Gastroesophageal sphincter (tissue), 4 donors: ENCODE measurements around the gene DDX20. TPM values are rescaled to one million over a fixed set of nuclear protein-coding genes. Genes with fewer than 3 reads are reported as not detected.
A peak's percentile ranks its signal among the peaks of the same experiment; 100 is the strongest.
"Not testable (repeated sequence)": the region's sequence is repeated elsewhere in the genome, so short reads cannot be mapped to it uniquely, and the experiment has no call there.

Experiments used
- ATAC-seq: fragments of 150-250 bp; one replicate; pipeline ENCODE4 v1.9.1; 2016; ENCODE audit warnings: mild to moderate bottlenecking, moderate library complexity
- H3K27ac ChIP-seq, 4 donors: fragments of 200-600 bp; sonication (generic) in 3 of 4; 1 replicate in 3 of 4; 2 replicates in 1 of 4; pipeline ENCODE4 v1.5.1; 2016 to 2019
- H3K27me3 ChIP-seq: fragments of 200-600 bp; sonication (generic); one replicate; pipeline ENCODE4 v1.5.1; 2019
- H3K36me3 ChIP-seq, 2 donors: fragments of 200-600 bp; sonication (generic); one replicate each; pipeline ENCODE4 v1.5.1; 2019; ENCODE audit warnings: control low read depth in 1 of 2
- H3K4me1 ChIP-seq, 3 donors: fragments of 200-600 bp; sonication (generic); 1 replicate in 2 of 3; 2 replicates in 1 of 3; pipeline ENCODE4 v1.5.1; 2016 to 2019; ENCODE audit warnings: control low read depth in 2 of 3
- H3K4me3 ChIP-seq, 2 donors: fragments of 200-600 bp; sonication (generic); one replicate each; pipeline ENCODE4 v1.5.1; 2019; ENCODE audit warnings: mild to moderate bottlenecking in 1 of 2, moderate library complexity in 1 of 2
- H3K9me3 ChIP-seq, 3 donors: fragments of 200-600 bp; sonication (generic); one replicate each; pipeline ENCODE4 v1.5.1; 2017 to 2019; ENCODE audit warnings: control low read depth in 2 of 3
- CTCF ChIP-seq, 4 experiments: fragments of 200-600 bp in 2 of 4; fragments of 450-650 bp in 2 of 4; sonication (generic) in 1 of 4; IDR thresholded peaks; one replicate each; pipeline ENCODE4 v1.5.1; 2017 to 2019; ENCODE audit warnings: antibody characterized with exemption in 4 of 4, mild to moderate bottlenecking in 2 of 4, moderate library complexity in 2 of 4
- EP300 ChIP-seq: sonication (generic); formaldehyde crosslinking; IDR thresholded peaks from one replicate; pipeline ENCODE4 v1.6.1; 2017; ENCODE audit warnings: antibody characterized with exemption, mild to moderate bottlenecking
- POLR2A ChIP-seq, 2 donors: fragments of 450-650 bp; IDR thresholded peaks; one replicate each; pipeline ENCODE4 v1.6.1; 2017; ENCODE audit warnings: antibody characterized with exemption in 2 of 2, mild to moderate bottlenecking in 2 of 2, moderate library complexity in 1 of 2
- POLR2AphosphoS5 ChIP-seq: sonication (generic); formaldehyde crosslinking; IDR thresholded peaks from one replicate; pipeline ENCODE4 v1.6.1; 2017; ENCODE audit warnings: antibody characterized with exemption
- WGBS, 2 donors: methylation state at CpG; one replicate each; pipeline ENCODE4 v1.1.5; 2018; ENCODE audit warnings: low coverage in 1 of 2; 5-methylcytosine and 5-hydroxymethylcytosine counted together
- total RNA-seq, 4 donors: library from RNA; depleted of rRNA; stranded (reverse); fragments of >200 nt; gene quantifications; one replicate each; pipeline ENCODE4 v1.1.0, GENCODE V29; 2016

Gene DDX20
- total RNA-seq, 4 donors from 2014 or later: 11.6 to 24.4 (median 14.8) TPM

- Histone ChIP-seq H3K27ac (peak overlapping the region; percentile 91 to 97 (median 92)), H3K36me3 (peaks cover 0 to 3% of the 10 kb centered on the region in 2 donors), H3K9me3 (no peaks in the 10 kb centered on the region), H3K4me3 (peak overlapping the region; percentile 79 to 82), H3K27me3 (no peaks in the 10 kb centered on the region), H3K4me1 (peaks cover 0 to 74% (median 38%) of the 10 kb centered on the region in 3 donors)
- TF ChIP-seq POLR2AphosphoS5: no peak
- no peak for TF ChIP-seq EP300
- TF ChIP-seq POLR2A (IDR thresholded peaks at IDR 0.05): no peak
- TF ChIP-seq CTCF (IDR thresholded peaks at IDR 0.05): no peak
- ATAC-seq: no peak
- WGBS, 2 donors: 0 to 19% methylated on average over 4 to 5 of the region's 9 CpGs
Measured at GRCh38 chr1:111738133-111738435, 17.6 kb upstream of the DDX20 start.

GRCh38 chr1:111738436-111739193 is 17.1 kb upstream of the DDX20 start:
- H3K4me1 ChIP-seq: peaks cover 0 to 68% (median 32%) of the 10 kb centered on the region in 3 donors
- ATAC-seq: peak; percentile 75
- peak overlapping the region; percentile 91 to 97 (median 92) for H3K27ac ChIP-seq
- peak in 2 of 4 experiments; percentile 11 to 41 for TF ChIP-seq CTCF (IDR thresholded peaks at IDR 0.05)
- peak; percentile 43 to 60 for TF ChIP-seq POLR2A (IDR thresholded peaks at IDR 0.05)
- no peak for TF ChIP-seq EP300
- TF ChIP-seq POLR2AphosphoS5: peak; percentile 80
- H3K36me3 ChIP-seq: peaks cover 0 to 3% of the 10 kb centered on the region in 2 donors
- peak overlapping the region; percentile 79 to 82 for H3K4me3 ChIP-seq
- no peaks in the 10 kb centered on the region for H3K9me3 ChIP-seq
- no peaks in the 10 kb centered on the region for H3K27me3 ChIP-seq
- WGBS, 2 donors: 0% methylated on average over 2 to 9 of the region's 61 CpGs

GRCh38 chr1:111739194-111739924 is 16.3 kb upstream of the DDX20 start, which contains the start of gene INKA2:
TSS of gene INKA2 (minus strand) at chr1:111739395. CDS start at chr1:111739242, 153 bp downstream.
- 0% methylated on average over 13 of the region's 59 CpGs; no CpG with 5 or more reads in 1 of the 2 donors for WGBS, 2 donors
- Histone ChIP-seq H3K4me1 (peaks cover 0 to 61% (median 25%) of the 10 kb centered on the region in 3 donors), H3K36me3 (peaks cover 0 to 3% of the 10 kb centered on the region in 2 donors), H3K4me3 (peak within 1 kb of the TSS; percentile 79 to 82), H3K9me3 (no peaks in the 10 kb centered on the region), H3K27me3 (no peaks in the 10 kb centered on the region), H3K27ac (peak within 1 kb of the TSS; percentile 91 to 97 (median 92))
- TF ChIP-seq CTCF (IDR thresholded peaks at IDR 0.05) (peak in 3 of 4 experiments; percentile 2 to 24 (median 4)), EP300 (no peak), POLR2A (IDR thresholded peaks at IDR 0.05) (peak; percentile 77 to 87), POLR2AphosphoS5 (peak; percentile 82)
- peak; percentile 88 for ATAC-seq

- peak; percentile 71 for ATAC-seq
- H3K27ac ChIP-seq: peak overlapping the region; percentile 91 to 97 (median 92)
- TF ChIP-seq CTCF (IDR thresholded peaks at IDR 0.05) (peak in 2 of 4 experiments; percentile 15 to 29), EP300 (no peak)
- H3K36me3 ChIP-seq: peaks cover 0 to 3% of the 10 kb centered on the region in 2 donors
- WGBS, 2 donors: 0 to 7% methylated on average over 11 to 18 of the region's 63 CpGs
- H3K4me3 ChIP-seq: peak overlapping the region; percentile 79 to 82
- H3K27me3 ChIP-seq: no peaks in the 10 kb centered on the region
- H3K9me3 ChIP-seq: no peaks in the 10 kb centered on the region
- peaks cover 0 to 53% (median 24%) of the 10 kb centered on the region in 3 donors for H3K4me1 ChIP-seq
Measured at GRCh38 chr1:111739925-111740765, 15.6 kb upstream of the DDX20 start.

- not testable (repeated sequence) for H3K36me3 ChIP-seq, H3K9me3 ChIP-seq, H3K27me3 ChIP-seq, H3K4me3 ChIP-seq, ATAC-seq, H3K27ac ChIP-seq
- H3K4me1 ChIP-seq: peaks cover 0 to 32% (median 12%) of the 10 kb centered on the region in 3 donors
- 86 to 93% methylated on average over 10 to 14 of the region's 14 CpGs for WGBS, 2 donors
Measured at GRCh38 chr1:111742292-111742691, 13.4 kb upstream of the DDX20 start.
